HCT116 (cell line): Measurements from ENCODE around the gene MBP.

Source experiments
- EGR1 ChIP-seq: IDR thresholded peaks from 2 replicates; pipeline ENCODE4 v1.6.1; 2012; ENCODE audit warnings: low read depth
- EZH2 ChIP-seq: fragments of 200-600 bp; sonication (generic); IDR thresholded peaks from 2 replicates; pipeline ENCODE4 v1.6.1; 2017; ENCODE audit warnings: antibody characterized with exemption, mixed run types
- EZH2phosphoT487 ChIP-seq: fragments of 200-600 bp; IDR thresholded peaks from 2 replicates; pipeline ENCODE4 v1.6.1; 2018; ENCODE audit warnings: antibody characterized with exemption, borderline replicate concordance
- POLR2A ChIP-seq: IDR thresholded peaks from 2 replicates; pipeline ENCODE4 v1.7.0; 2011; ENCODE audit warnings: borderline replicate concordance; ENCODE audit not compliant: insufficient read depth, insufficient read length; ENCODE audit errors: extremely low read depth
- POLR2AphosphoS5 ChIP-seq: IDR thresholded peaks from 2 replicates; pipeline ENCODE4 v1.6.1; 2011; ENCODE audit warnings: mild to moderate bottlenecking, low read depth, low read length, moderate library complexity
- RAD21 ChIP-seq: IDR thresholded peaks from 2 replicates; pipeline ENCODE4 v1.6.1; 2012; ENCODE audit warnings: low read depth, mild to moderate bottlenecking
- SIN3A ChIP-seq: IDR thresholded peaks from 2 replicates; pipeline ENCODE4 v1.6.1; 2012; ENCODE audit warnings: low read depth
- SP1 ChIP-seq: IDR thresholded peaks from 2 replicates; pipeline ENCODE4 v1.6.1; 2012; ENCODE audit warnings: low read depth
- YY1 ChIP-seq: IDR thresholded peaks from 2 replicates; pipeline ENCODE4 v1.6.1; 2011; ENCODE audit warnings: low read length, low read depth, moderate library complexity, mild to moderate bottlenecking; ENCODE audit not compliant: insufficient replicate concordance; ENCODE audit errors: extremely low read depth
- ZFX ChIP-seq: fragments of 450-650 bp; IDR thresholded peaks from 2 replicates; pipeline ENCODE4 v1.6.1; 2017
- TF ChIP-seq, protein P1 (sequence below), 3 experiments: fragments of 200-600 bp in 1 of 3; sonication (generic) in 1 of 3; IDR thresholded peaks in 2 of 3; conservative IDR thresholded peaks in 1 of 3; 2 replicates each; pipeline ENCODE4 v1.5.1; 2012 to 2017; ENCODE audit warnings: low read depth in 2 of 3, low read length in 2 of 3, antibody characterized with exemption in 1 of 3, borderline replicate concordance in 1 of 3, control low read depth in 1 of 3, mild to moderate bottlenecking in 1 of 3, mixed read lengths in 1 of 3, mixed run types in 1 of 3, moderate library complexity in 1 of 3; ENCODE audit not compliant: insufficient read depth in 1 of 3
- TF ChIP-seq, protein P2 (sequence below): IDR thresholded peaks from 2 replicates; pipeline ENCODE4 v1.6.1; 2012
- TF ChIP-seq, protein P3 (sequence below): IDR thresholded peaks from 2 replicates; pipeline ENCODE4 v1.6.1; 2012; ENCODE audit warnings: low read depth
- TF ChIP-seq, protein P4 (sequence below): IDR thresholded peaks from 2 replicates; pipeline ENCODE4 v1.6.1; 2011; ENCODE audit warnings: mild to moderate bottlenecking, low read length, moderate library complexity; ENCODE audit not compliant: insufficient replicate concordance; ENCODE audit errors: extremely low read depth

DNA sequence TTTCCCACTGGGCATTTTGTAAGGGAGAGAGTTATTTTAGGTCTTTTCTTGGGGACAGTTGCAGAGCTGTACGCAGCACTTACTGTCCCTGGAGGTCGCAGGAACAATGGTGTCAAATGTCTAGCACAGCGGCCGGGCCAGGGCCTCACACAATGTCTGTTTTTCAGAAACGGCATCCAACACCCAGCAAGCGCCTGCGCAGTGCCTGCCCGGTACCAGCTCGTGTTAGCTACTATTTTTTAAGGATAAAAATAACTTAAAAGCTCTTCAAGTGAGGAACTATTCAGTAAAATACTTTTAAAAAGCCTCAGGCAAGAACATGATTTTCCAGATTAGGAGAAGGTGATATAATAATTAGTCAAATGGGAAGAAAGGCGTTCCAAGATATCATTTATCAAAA, 90.0 kb downstream of the MBP start:
- TF ChIP-seq SIN3A (no peak), EZH2 (no peak), EGR1 (no peak), YY1 (no peak), POLR2AphosphoS5 (no peak), POLR2A (no peak), EZH2phosphoT487 (no peak), SP1 (no peak), ZFX (no peak), RAD21 (no peak)
- TF ChIP-seq, protein P1, sequence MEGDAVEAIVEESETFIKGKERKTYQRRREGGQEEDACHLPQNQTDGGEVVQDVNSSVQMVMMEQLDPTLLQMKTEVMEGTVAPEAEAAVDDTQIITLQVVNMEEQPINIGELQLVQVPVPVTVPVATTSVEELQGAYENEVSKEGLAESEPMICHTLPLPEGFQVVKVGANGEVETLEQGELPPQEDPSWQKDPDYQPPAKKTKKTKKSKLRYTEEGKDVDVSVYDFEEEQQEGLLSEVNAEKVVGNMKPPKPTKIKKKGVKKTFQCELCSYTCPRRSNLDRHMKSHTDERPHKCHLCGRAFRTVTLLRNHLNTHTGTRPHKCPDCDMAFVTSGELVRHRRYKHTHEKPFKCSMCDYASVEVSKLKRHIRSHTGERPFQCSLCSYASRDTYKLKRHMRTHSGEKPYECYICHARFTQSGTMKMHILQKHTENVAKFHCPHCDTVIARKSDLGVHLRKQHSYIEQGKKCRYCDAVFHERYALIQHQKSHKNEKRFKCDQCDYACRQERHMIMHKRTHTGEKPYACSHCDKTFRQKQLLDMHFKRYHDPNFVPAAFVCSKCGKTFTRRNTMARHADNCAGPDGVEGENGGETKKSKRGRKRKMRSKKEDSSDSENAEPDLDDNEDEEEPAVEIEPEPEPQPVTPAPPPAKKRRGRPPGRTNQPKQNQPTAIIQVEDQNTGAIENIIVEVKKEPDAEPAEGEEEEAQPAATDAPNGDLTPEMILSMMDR (IDR thresholded peaks at IDR 0.05 in 2 of 3, conservative IDR thresholded peaks at IDR 0.05 in 1 of 3; ENCODE audit: borderline replicate concordance in 1 of 3, insufficient read depth in 1 of 3, low read depth in 2 of 3, low read length in 2 of 3) = no peak
- TF ChIP-seq, protein P2, sequence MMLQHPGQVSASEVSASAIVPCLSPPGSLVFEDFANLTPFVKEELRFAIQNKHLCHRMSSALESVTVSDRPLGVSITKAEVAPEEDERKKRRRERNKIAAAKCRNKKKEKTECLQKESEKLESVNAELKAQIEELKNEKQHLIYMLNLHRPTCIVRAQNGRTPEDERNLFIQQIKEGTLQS = no peak
- TF ChIP-seq, protein P3, sequence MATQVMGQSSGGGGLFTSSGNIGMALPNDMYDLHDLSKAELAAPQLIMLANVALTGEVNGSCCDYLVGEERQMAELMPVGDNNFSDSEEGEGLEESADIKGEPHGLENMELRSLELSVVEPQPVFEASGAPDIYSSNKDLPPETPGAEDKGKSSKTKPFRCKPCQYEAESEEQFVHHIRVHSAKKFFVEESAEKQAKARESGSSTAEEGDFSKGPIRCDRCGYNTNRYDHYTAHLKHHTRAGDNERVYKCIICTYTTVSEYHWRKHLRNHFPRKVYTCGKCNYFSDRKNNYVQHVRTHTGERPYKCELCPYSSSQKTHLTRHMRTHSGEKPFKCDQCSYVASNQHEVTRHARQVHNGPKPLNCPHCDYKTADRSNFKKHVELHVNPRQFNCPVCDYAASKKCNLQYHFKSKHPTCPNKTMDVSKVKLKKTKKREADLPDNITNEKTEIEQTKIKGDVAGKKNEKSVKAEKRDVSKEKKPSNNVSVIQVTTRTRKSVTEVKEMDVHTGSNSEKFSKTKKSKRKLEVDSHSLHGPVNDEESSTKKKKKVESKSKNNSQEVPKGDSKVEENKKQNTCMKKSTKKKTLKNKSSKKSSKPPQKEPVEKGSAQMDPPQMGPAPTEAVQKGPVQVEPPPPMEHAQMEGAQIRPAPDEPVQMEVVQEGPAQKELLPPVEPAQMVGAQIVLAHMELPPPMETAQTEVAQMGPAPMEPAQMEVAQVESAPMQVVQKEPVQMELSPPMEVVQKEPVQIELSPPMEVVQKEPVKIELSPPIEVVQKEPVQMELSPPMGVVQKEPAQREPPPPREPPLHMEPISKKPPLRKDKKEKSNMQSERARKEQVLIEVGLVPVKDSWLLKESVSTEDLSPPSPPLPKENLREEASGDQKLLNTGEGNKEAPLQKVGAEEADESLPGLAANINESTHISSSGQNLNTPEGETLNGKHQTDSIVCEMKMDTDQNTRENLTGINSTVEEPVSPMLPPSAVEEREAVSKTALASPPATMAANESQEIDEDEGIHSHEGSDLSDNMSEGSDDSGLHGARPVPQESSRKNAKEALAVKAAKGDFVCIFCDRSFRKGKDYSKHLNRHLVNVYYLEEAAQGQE = no peak
- TF ChIP-seq, protein P4, sequence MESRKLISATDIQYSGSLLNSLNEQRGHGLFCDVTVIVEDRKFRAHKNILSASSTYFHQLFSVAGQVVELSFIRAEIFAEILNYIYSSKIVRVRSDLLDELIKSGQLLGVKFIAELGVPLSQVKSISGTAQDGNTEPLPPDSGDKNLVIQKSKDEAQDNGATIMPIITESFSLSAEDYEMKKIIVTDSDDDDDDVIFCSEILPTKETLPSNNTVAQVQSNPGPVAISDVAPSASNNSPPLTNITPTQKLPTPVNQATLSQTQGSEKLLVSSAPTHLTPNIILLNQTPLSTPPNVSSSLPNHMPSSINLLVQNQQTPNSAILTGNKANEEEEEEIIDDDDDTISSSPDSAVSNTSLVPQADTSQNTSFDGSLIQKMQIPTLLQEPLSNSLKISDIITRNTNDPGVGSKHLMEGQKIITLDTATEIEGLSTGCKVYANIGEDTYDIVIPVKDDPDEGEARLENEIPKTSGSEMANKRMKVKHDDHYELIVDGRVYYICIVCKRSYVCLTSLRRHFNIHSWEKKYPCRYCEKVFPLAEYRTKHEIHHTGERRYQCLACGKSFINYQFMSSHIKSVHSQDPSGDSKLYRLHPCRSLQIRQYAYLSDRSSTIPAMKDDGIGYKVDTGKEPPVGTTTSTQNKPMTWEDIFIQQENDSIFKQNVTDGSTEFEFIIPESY = no peak
